ENCODE results near the gene BIRC6.

Gene BIRC6

DNA sequence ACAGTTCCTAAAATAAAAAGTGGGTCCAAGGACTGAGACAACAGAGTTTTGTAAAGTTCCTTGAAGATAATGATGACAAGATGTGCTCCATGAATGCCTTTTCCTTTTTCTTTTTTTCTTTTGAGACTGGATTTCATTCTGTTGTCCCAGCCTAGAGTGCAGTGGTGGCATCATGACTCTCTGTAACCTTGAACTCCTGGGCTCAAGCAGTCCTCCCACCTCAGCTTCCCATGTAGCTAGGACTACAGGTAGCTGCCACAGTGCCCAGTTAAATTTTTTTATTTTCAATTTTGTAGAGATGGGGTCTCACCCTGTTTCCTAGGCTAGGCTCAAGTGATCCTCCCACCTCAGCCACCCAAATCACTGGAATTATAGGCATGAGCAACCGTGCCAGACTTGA lies 254.9 kb downstream of the BIRC6 start:
- no peak overlapping the region for H3K27ac ChIP-seq (ENCODE audit: low read depth, low read length)
- no peak for TF ChIP-seq EZH2phosphoT487 (IDR thresholded peaks at IDR 0.05; ENCODE audit: borderline replicate concordance, low read length)
- TF ChIP-seq, protein P1, sequence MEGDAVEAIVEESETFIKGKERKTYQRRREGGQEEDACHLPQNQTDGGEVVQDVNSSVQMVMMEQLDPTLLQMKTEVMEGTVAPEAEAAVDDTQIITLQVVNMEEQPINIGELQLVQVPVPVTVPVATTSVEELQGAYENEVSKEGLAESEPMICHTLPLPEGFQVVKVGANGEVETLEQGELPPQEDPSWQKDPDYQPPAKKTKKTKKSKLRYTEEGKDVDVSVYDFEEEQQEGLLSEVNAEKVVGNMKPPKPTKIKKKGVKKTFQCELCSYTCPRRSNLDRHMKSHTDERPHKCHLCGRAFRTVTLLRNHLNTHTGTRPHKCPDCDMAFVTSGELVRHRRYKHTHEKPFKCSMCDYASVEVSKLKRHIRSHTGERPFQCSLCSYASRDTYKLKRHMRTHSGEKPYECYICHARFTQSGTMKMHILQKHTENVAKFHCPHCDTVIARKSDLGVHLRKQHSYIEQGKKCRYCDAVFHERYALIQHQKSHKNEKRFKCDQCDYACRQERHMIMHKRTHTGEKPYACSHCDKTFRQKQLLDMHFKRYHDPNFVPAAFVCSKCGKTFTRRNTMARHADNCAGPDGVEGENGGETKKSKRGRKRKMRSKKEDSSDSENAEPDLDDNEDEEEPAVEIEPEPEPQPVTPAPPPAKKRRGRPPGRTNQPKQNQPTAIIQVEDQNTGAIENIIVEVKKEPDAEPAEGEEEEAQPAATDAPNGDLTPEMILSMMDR (IDR thresholded peaks at IDR 0.05; ENCODE audit: low read depth, low read length, poor library complexity, severe bottlenecking), result no peak
- no peak overlapping the region for H3K4me2 ChIP-seq (ENCODE audit: low read length)
- H3K79me2 ChIP-seq (ENCODE audit: control insufficient read depth, low read length), result no peaks in the 10 kb centered on the region
- H3K9me2 ChIP-seq (replicated peaks; ENCODE audit: control insufficient read depth, low read length), result no peaks in the 10 kb centered on the region
- peaks cover 74% of the 10 kb centered on the region for H3K36me3 ChIP-seq (ENCODE audit: control insufficient read depth, low read length)
- H4K20me1 ChIP-seq (ENCODE audit: control insufficient read depth, insufficient read depth, low read depth, low read length), result no peaks in the 10 kb centered on the region
- no peak overlapping the region for H3K4me3 ChIP-seq (ENCODE audit: low read length)
- H3F3A ChIP-seq (ENCODE audit: control insufficient read depth, insufficient read depth), result no peaks in the 10 kb centered on the region
- H3K9me3 ChIP-seq (ENCODE audit: control insufficient read depth, insufficient read depth, low read length), result no peaks in the 10 kb centered on the region
- no peaks in the 10 kb centered on the region for H3K4me1 ChIP-seq (ENCODE audit: control insufficient read depth, low read length)
- H3K27me3 ChIP-seq (ENCODE audit: control insufficient read depth, low read length), result no peaks in the 10 kb centered on the region

DNA sequence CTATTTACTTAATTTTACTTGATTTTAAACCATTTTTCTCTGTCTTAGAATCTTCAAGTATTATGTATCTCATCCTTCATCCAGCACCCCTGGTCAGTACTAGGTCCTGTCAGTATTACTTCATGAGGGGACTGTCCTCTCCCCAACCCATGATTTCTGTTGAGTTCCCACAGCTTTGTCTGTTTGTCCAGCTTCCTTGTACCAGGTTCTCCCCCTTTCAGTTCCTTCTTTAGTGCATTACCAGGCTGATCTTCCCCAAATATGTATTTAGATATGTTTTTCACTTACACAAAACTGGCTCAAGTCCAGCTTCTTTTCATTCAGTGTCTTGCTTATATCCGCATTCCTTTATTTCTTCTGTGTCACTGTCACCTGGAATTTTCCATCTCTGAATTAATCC lies 257.3 kb downstream of the BIRC6 start:
- Histone ChIP-seq H3K4me1 (ENCODE audit: control insufficient read depth, low read length) (no peaks in the 10 kb centered on the region), H3K9me3 (ENCODE audit: control insufficient read depth, insufficient read depth, low read length) (no peaks in the 10 kb centered on the region), H4K20me1 (ENCODE audit: control insufficient read depth, insufficient read depth, low read depth, low read length) (no peaks in the 10 kb centered on the region), H3K9me2 (replicated peaks; ENCODE audit: control insufficient read depth, low read length) (no peaks in the 10 kb centered on the region), H3K27me3 (ENCODE audit: control insufficient read depth, low read length) (no peaks in the 10 kb centered on the region), H3F3A (ENCODE audit: control insufficient read depth, insufficient read depth) (no peaks in the 10 kb centered on the region), H3K4me2 (ENCODE audit: low read length) (no peak overlapping the region), H3K27ac (ENCODE audit: low read depth, low read length) (no peak overlapping the region), H3K79me2 (ENCODE audit: control insufficient read depth, low read length) (no peaks in the 10 kb centered on the region), H3K36me3 (ENCODE audit: control insufficient read depth, low read length) (peaks cover 73% of the 10 kb centered on the region), H3K4me3 (ENCODE audit: low read length) (no peak overlapping the region)
- TF ChIP-seq, protein P1 (IDR thresholded peaks at IDR 0.05; ENCODE audit: low read depth, low read length, poor library complexity, severe bottlenecking), result no peak
- no peak for TF ChIP-seq EZH2phosphoT487 (IDR thresholded peaks at IDR 0.05; ENCODE audit: borderline replicate concordance, low read length)

DNA sequence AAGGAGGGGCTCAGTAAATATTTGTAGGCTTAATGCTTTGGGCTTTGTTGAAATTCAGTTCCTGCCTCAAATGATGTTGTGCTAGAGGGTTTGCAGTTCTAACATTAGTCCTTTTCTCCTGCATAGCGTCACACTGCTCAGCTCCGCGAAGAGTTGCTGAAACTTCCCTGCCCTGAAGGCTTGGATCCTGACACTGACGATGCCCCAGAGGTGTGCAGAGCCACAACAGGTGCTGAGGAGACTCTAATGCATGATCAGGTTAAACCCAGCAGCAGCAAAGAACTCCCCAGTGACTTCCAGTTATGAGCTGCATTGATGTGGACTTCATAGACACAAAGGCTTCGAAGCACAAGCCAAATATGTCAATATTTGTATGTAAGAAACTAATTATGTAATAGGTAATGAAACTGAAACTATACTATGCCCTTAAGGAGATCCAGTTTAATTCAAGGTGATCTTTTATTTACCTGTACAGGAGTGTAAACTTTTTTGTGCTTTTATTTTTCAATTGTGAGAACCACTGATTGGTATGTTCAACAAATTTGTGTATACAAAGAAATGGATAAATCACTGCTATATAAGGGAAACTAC lies 260.9 kb downstream of the BIRC6 start:
- no peaks in the 10 kb centered on the region for H4K20me1 ChIP-seq (ENCODE audit: control insufficient read depth, insufficient read depth, low read depth, low read length)
- no peak for TF ChIP-seq EZH2phosphoT487 (IDR thresholded peaks at IDR 0.05; ENCODE audit: borderline replicate concordance, low read length)
- TF ChIP-seq, protein P1 (IDR thresholded peaks at IDR 0.05; ENCODE audit: low read depth, low read length, poor library complexity, severe bottlenecking), result no peak
- no peaks in the 10 kb centered on the region for H3K4me1 ChIP-seq (ENCODE audit: control insufficient read depth, low read length)
- peaks cover 55% of the 10 kb centered on the region for H3K36me3 ChIP-seq (ENCODE audit: control insufficient read depth, low read length)
- no peaks in the 10 kb centered on the region for H3K79me2 ChIP-seq (ENCODE audit: control insufficient read depth, low read length)
- H3F3A ChIP-seq (ENCODE audit: control insufficient read depth, insufficient read depth), result no peaks in the 10 kb centered on the region
- no peak overlapping the region for H3K4me3 ChIP-seq (ENCODE audit: low read length)
- no peaks in the 10 kb centered on the region for H3K27me3 ChIP-seq (ENCODE audit: control insufficient read depth, low read length)
- no peak overlapping the region for H3K4me2 ChIP-seq (ENCODE audit: low read length)
- H3K9me3 ChIP-seq (ENCODE audit: control insufficient read depth, insufficient read depth, low read length), result no peaks in the 10 kb centered on the region
- no peaks in the 10 kb centered on the region for H3K9me2 ChIP-seq (replicated peaks; ENCODE audit: control insufficient read depth, low read length)
- H3K27ac ChIP-seq (ENCODE audit: low read depth, low read length), result no peak overlapping the region
